GM12878 (cell line): ENCODE data around the gene CACNA1S. TPM values are rescaled to one million over a fixed set of nuclear protein-coding genes. Genes with fewer than 3 reads are reported as not detected.

ENCODE experiments used
- ATAC-seq: fragments of 200-7000 bp; cut with Tn5 transposase; 3 replicates; pipeline ENCODE4 v1.9.1; 2020; ENCODE audit warnings: mild to moderate bottlenecking, moderate library complexity
- BruUV-seq: library from RNA; stranded (reverse); fragments of 400-500 nt; replicated peaks from 2 replicates; lab custom pipeline; 2021; lab: Mats Ljungman, UMichigan
- CTCF ChIA-PET: fragments of 300-600 bp; sonication (Branson Sonifier 250); formaldehyde crosslinking; extraction: SDS; loops from one replicate; lab custom pipeline; 2021; ENCODE audit warnings: inconsistent platforms; lab: Yijun Ruan, JAX
- POLR2A ChIA-PET: fragments of 350-600 bp; formaldehyde crosslinking; extraction: SDS; loops from one replicate; lab custom pipeline; 2021; ENCODE audit warnings: inconsistent platforms; lab: Charles Lee
- RAD21 ChIA-PET: fragments of 300-600 bp; sonication (Branson Sonifier 250); formaldehyde crosslinking; loops from one replicate; lab custom pipeline; 2023; ENCODE audit warnings: antibody characterized with exemption; ENCODE audit not compliant: unreplicated experiment; lab: Charles Lee
- SMC1A ChIA-PET: fragments of 300-600 bp; sonication (Branson Sonifier 250); formaldehyde crosslinking; loops from one replicate; lab custom pipeline; 2023; ENCODE audit not compliant: unreplicated experiment, uncharacterized antibody; lab: Charles Lee
- DNase-seq: peaks from one replicate; pipeline ENCODE4 v3.0.0-alpha.2; 2011; ENCODE audit warnings: low read depth, low spot score
- FAIRE-seq: peaks from 3 replicates; lab custom pipeline; 2011; peaks lifted over from hg19 to GRCh38; lab: Jason Lieb, UNC
- H2AFZ ChIP-seq: 2 replicates; pipeline ENCODE4 v1.6.0; 2011; ENCODE audit warnings: low read depth, low read length, control low read depth; ENCODE audit not compliant: control insufficient read depth
- H3K27ac ChIP-seq: 2 replicates; pipeline ENCODE4 v1.5.1; 2011; ENCODE audit warnings: control low read depth; ENCODE audit not compliant: control insufficient read depth, insufficient read depth
- H3K27me3 ChIP-seq, 2 experiments: replicated peaks in 1 of 2; 2 replicates each; pipeline versions ENCODE4 v1.6.0 to v1.6.1; 2011; ENCODE audit warnings: low read length in 1 of 2; ENCODE audit not compliant: control insufficient read depth in 2 of 2, insufficient read depth in 2 of 2
- H3K36me3 ChIP-seq, 2 experiments: 2 replicates each; pipeline ENCODE4 v1.5.1; 2011; ENCODE audit warnings: low read length in 1 of 2; ENCODE audit not compliant: control insufficient read depth in 2 of 2, insufficient read depth in 2 of 2
- H3K4me1 ChIP-seq: 2 replicates; pipeline ENCODE4 v1.6.1; 2011; ENCODE audit warnings: mild to moderate bottlenecking, low read length, moderate library complexity, mixed read lengths; ENCODE audit not compliant: control insufficient read depth, insufficient read depth
- H3K4me2 ChIP-seq: 2 replicates; pipeline ENCODE4 v1.6.0; 2011; ENCODE audit warnings: control low read depth; ENCODE audit not compliant: control insufficient read depth, insufficient read depth
- H3K4me3 ChIP-seq: fragments of 200-600 bp; sonication (generic); 2 replicates; pipeline ENCODE4 v1.5.1; 2016
- H3K79me2 ChIP-seq: 2 replicates; pipeline ENCODE4 v1.6.0; 2011; ENCODE audit warnings: low read length; ENCODE audit not compliant: control insufficient read depth, insufficient read depth
- H3K9ac ChIP-seq: 2 replicates; pipeline ENCODE4 v1.8.0; 2011; ENCODE audit warnings: low read length, control low read depth, mixed read lengths; ENCODE audit not compliant: control insufficient read depth, insufficient read depth
- H3K9me3 ChIP-seq: replicated peaks from 3 replicates; pipeline ENCODE4 v1.5.1; 2011; ENCODE audit warnings: mild to moderate bottlenecking, low read length; ENCODE audit not compliant: control insufficient read depth, insufficient read depth
- H4K20me1 ChIP-seq: 2 replicates; pipeline ENCODE4 v1.6.0; 2011; ENCODE audit not compliant: control insufficient read depth, insufficient read depth
- ATF3 ChIP-seq: IDR thresholded peaks from 2 replicates; pipeline ENCODE4 v1.6.1; 2011; ENCODE audit warnings: low read depth, mild to moderate bottlenecking, low read length, moderate library complexity, borderline replicate concordance; ENCODE audit errors: extremely low read depth
- BCLAF1 ChIP-seq: fragments of 450-650 bp; IDR thresholded peaks from 2 replicates; pipeline ENCODE4 v1.6.1; 2017; ENCODE audit warnings: antibody characterized with exemption, mild to moderate bottlenecking, moderate library complexity
- CHD1 ChIP-seq: IDR thresholded peaks from 2 replicates; pipeline ENCODE4 v1.6.1; 2012; ENCODE audit warnings: low read depth, low read length, improper control_type of control experiment
- GATAD2B ChIP-seq: fragments of 450-650 bp; conservative IDR thresholded peaks from 2 replicates; pipeline ENCODE4 v1.6.1; 2017; ENCODE audit warnings: low read depth, mild to moderate bottlenecking, moderate library complexity
- IRF5 ChIP-seq: fragments of 450-650 bp; IDR thresholded peaks from 2 replicates; pipeline ENCODE4 v1.6.1; 2017; ENCODE audit warnings: borderline replicate concordance
- KDM1A ChIP-seq: fragments of 200-600 bp; sonication (generic); IDR thresholded peaks from 2 replicates; pipeline ENCODE4 v1.6.1; 2016; ENCODE audit warnings: borderline replicate concordance
- LARP7 ChIP-seq: fragments of 450-650 bp; IDR thresholded peaks from 2 replicates; pipeline ENCODE4 v1.6.1; 2017; ENCODE audit warnings: mild to moderate bottlenecking
- MYB ChIP-seq: fragments of 150-350 bp; IDR thresholded peaks from 2 replicates; pipeline ENCODE4 v1.6.1; 2014; ENCODE audit warnings: mild to moderate bottlenecking, low read depth, low read length, borderline replicate concordance
- MYC ChIP-seq: IDR thresholded peaks from 2 replicates; pipeline ENCODE4 v1.6.1; 2011; ENCODE audit warnings: mild to moderate bottlenecking, low read length, moderate library complexity, inconsistent platforms; ENCODE audit not compliant: insufficient read depth, insufficient replicate concordance, insufficient read length, severe bottlenecking
- PML ChIP-seq: IDR thresholded peaks from 2 replicates; pipeline ENCODE4 v1.6.1; 2012; ENCODE audit warnings: low read length, inconsistent platforms
- POLR2AphosphoS5 ChIP-seq: IDR thresholded peaks from 2 replicates; pipeline ENCODE4 v1.6.1; 2011; ENCODE audit warnings: mild to moderate bottlenecking, low read length, inconsistent platforms
- SREBF1 ChIP-seq: IDR thresholded peaks from 2 replicates; pipeline ENCODE4 v1.6.1; 2012; ENCODE audit warnings: mild to moderate bottlenecking, low read length
- TCF7 ChIP-seq: IDR thresholded peaks from 2 replicates; pipeline ENCODE4 v1.6.1; 2014; ENCODE audit warnings: antibody characterized with exemption, borderline replicate concordance
- WRNIP1 ChIP-seq: IDR thresholded peaks from 2 replicates; pipeline ENCODE4 v1.6.1; 2011; ENCODE audit warnings: low read depth, low read length, improper control_type of control experiment, borderline replicate concordance
- ZNF622 ChIP-seq: fragments of 450-650 bp; IDR thresholded peaks from 2 replicates; pipeline ENCODE4 v1.6.1; 2017; ENCODE audit warnings: mild to moderate bottlenecking, inconsistent platforms
- WGBS: methylation state at CpG from one replicate; pipeline ENCODE4 v1.1.6; 2016; ENCODE audit warnings: low lambda C conversion rate; ENCODE audit not compliant: insufficient replicate concordance, insufficient coverage; ENCODE audit errors: missing lambda C conversion rate; 5-methylcytosine and 5-hydroxymethylcytosine counted together
- in situ Hi-C: fragments of 300-500 bp; cut with MboI; formaldehyde crosslinking; loops from 9 replicates; pipeline ENCODE4 v1.14.3; 2018; ENCODE audit warnings: mixed read lengths
- intact Hi-C: fragments of 100-400 bp; cut with micrococcal nuclease; formaldehyde crosslinking; loops from one replicate; pipeline ENCODE4 v1.14.2; 2022; ENCODE audit not compliant: unreplicated experiment
- polyA plus RNA-seq, 11 experiments: library from polyadenylated mRNA; depleted of rRNA in 4 of 11; unstranded in 6 of 11; stranded (reverse) in 5 of 11; fragments of >200 nt; fragmentation: Nextera tagmentation in 4 of 11; fragmentation: Illumina TruSeq in 1 of 11; extraction: Ambion mirVana in 4 of 11; extraction: Trizol in 1 of 11; gene quantifications; 1 replicate in 1 of 11; 2 replicates in 10 of 11; pipeline versions ENCODE4 v1.2.1 to v1.2.3, GENCODE V29; 2011 to 2016; ENCODE audit warnings: inconsistent platforms in 2 of 11, missing spikeins in 2 of 11, low read depth in 1 of 11
- total RNA-seq, 4 experiments: library from RNA; depleted of rRNA in 3 of 4; stranded (reverse); fragments of >200 nt in 3 of 4; fragmentation: Illumina TruSeq in 1 of 4; extraction: Trizol in 1 of 4; gene quantifications; 2 replicates each; pipeline versions ENCODE4 v1.2.1 to v1.2.3, GENCODE V29; 2013 to 2021

The CACNA1S gene
- total and polyA plus RNA-seq, 10 of the 15 experiments (the other 5 are each of a cell fraction or from before 2014, with no cell fraction given) = under 0.01 to 0.04 (median 0.02) TPM; not detected in 6

GRCh38 chr1:201131398-201131797 lies 19.2 kb upstream of the CACNA1S start:
- no TSS peak for BruUV-seq
- no peak for FAIRE-seq
- intact Hi-C loops (no loop called here), in situ Hi-C loops (no loop called here)
- peaks cover 0 to 1% of the 10 kb centered on the region in 2 experiments; a peak in 1 of 4 replicates for H3K27me3 ChIP-seq
- ChIA-PET POLR2A (no interaction called here), CTCF (no interaction called here), RAD21 (no interaction called here), SMC1A (no interaction called here)
- DNase-seq = no peak
- H3K4me1 ChIP-seq = no peaks in the 10 kb centered on the region
- H3K9ac ChIP-seq = no peak overlapping the region
- no peak overlapping the region for H3K27ac ChIP-seq
- TF ChIP-seq TCF7 (no peak), LARP7 (no peak), POLR2AphosphoS5 (no peak), ZNF622 (no peak), MYC (no peak), CHD1 (no peak), GATAD2B (no peak), MYB (no peak), BCLAF1 (no peak), PML (no peak), KDM1A (no peak), SREBF1 (no peak), WRNIP1 (no peak), IRF5 (no peak), ATF3 (no peak)
- WGBS = 60% methylated on average over 4 of the region's 4 CpGs
- no peak overlapping the region for H3K4me2 ChIP-seq
- ATAC-seq = no peak
- H2AFZ ChIP-seq = no peak overlapping the region
- H3K79me2 ChIP-seq = no peaks in the 10 kb centered on the region
- H4K20me1 ChIP-seq = no peaks in the 10 kb centered on the region
- H3K36me3 ChIP-seq = peaks cover 0 to 2% of the 10 kb centered on the region in 2 experiments; a peak in 2 of 4 replicates
- no peak overlapping the region for H3K4me3 ChIP-seq
- H3K9me3 ChIP-seq = no peaks in the 10 kb centered on the region
